Measurements from ENCODE around the gene IFNGR1.
"Not testable (repeated sequence)": the region's sequence is repeated elsewhere in the genome, so short reads cannot be mapped to it uniquely, and the experiment has no call there.

IFNGR1 gene

DNA sequence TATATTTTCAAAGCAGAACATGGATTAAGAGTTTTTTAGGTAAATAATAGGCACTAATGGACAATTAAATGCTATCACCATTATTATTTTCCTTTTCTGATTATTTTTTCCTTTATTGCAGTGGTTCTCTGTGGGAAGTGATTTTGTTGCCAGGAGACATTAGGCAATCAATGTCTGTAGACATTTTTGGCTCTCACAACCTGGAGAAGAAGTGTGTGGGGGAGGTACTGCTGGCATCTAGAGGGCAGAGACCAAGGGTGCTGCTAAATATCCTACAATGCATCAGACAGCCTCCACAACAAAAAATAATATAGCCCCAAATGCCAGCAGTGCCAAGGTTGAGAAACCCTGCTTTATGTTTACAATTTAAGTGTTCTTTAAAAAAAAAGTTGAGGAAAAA, 8.3 kb downstream of the IFNGR1 start:
- no peaks in the 10 kb centered on the region for H3K9me2 ChIP-seq (replicated peaks; ENCODE audit: insufficient read depth, low read length)
- no peaks in the 10 kb centered on the region for H3F3A ChIP-seq (ENCODE audit: insufficient read depth, low read length)
- H3K27ac ChIP-seq (ENCODE audit: low read length), result no peak overlapping the region
- no peak for DNase-seq
- H3K79me2 ChIP-seq (ENCODE audit: low read length), result peaks cover 19% of the 10 kb centered on the region; the same call in 1 of the 2 replicates
- H3K36me3 ChIP-seq (replicated peaks; ENCODE audit: insufficient read depth, low read length), result no peaks in the 10 kb centered on the region
- no peak overlapping the region for H2AFZ ChIP-seq (ENCODE audit: low read length)
- H3K27me3 ChIP-seq (replicated peaks; ENCODE audit: insufficient read depth, low read length), result no peaks in the 10 kb centered on the region
- TF ChIP-seq, protein P1, sequence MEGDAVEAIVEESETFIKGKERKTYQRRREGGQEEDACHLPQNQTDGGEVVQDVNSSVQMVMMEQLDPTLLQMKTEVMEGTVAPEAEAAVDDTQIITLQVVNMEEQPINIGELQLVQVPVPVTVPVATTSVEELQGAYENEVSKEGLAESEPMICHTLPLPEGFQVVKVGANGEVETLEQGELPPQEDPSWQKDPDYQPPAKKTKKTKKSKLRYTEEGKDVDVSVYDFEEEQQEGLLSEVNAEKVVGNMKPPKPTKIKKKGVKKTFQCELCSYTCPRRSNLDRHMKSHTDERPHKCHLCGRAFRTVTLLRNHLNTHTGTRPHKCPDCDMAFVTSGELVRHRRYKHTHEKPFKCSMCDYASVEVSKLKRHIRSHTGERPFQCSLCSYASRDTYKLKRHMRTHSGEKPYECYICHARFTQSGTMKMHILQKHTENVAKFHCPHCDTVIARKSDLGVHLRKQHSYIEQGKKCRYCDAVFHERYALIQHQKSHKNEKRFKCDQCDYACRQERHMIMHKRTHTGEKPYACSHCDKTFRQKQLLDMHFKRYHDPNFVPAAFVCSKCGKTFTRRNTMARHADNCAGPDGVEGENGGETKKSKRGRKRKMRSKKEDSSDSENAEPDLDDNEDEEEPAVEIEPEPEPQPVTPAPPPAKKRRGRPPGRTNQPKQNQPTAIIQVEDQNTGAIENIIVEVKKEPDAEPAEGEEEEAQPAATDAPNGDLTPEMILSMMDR (IDR thresholded peaks at IDR 0.05; ENCODE audit: low read length), result no peak
- no peak for TF ChIP-seq EZH2phosphoT487 (IDR thresholded peaks at IDR 0.05; ENCODE audit: low read length)
- no peak for TF ChIP-seq EZH2 (optimal IDR thresholded peaks at IDR 0.05; ENCODE audit: low read depth, low read length)
- no peaks in the 10 kb centered on the region for H3K9me3 ChIP-seq (replicated peaks; ENCODE audit: insufficient read depth, low read length)
- no peaks in the 10 kb centered on the region for H4K20me1 ChIP-seq (ENCODE audit: insufficient read depth, low read length)
- no peak overlapping the region for H3K4me3 ChIP-seq (ENCODE audit: low read length)
- H3K4me1 ChIP-seq (ENCODE audit: low read length), result no peaks in the 10 kb centered on the region
- H3K9ac ChIP-seq (ENCODE audit: low read length), result no peak overlapping the region
- H3K4me2 ChIP-seq (ENCODE audit: low read depth, low read length), result no peak overlapping the region

DNA sequence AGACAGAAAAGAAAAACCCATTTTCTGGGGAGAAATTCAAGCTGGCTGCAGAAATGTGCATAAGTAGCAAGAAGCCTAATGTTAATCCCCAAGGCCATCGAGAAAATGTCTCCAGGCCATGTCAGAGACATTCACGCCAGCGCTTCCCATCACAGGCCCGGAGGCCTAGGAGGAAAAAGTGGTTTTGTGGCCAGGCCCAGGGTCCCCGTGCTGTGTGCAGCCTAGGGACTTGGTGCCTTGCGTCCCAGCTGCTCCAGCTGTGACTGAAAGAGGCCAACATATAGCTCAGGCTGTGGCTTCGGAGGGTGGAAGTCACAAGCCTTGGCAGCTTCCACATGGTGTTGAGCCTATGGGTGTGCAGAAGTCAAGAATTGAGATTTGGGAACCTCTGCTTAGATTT, 10.9 kb downstream of the IFNGR1 start:
- no peaks in the 10 kb centered on the region for H3F3A ChIP-seq (ENCODE audit: insufficient read depth, low read length)
- H3K4me3 ChIP-seq (ENCODE audit: low read length), result no peak overlapping the region
- TF ChIP-seq EZH2 (optimal IDR thresholded peaks at IDR 0.05; ENCODE audit: low read depth, low read length) (no peak), EZH2phosphoT487 (IDR thresholded peaks at IDR 0.05; ENCODE audit: low read length) (no peak)
- TF ChIP-seq, protein P1 (IDR thresholded peaks at IDR 0.05; ENCODE audit: low read length), result no peak
- H3K4me1 ChIP-seq (ENCODE audit: low read length), result peaks cover 10% of the 10 kb centered on the region
- H3K27ac ChIP-seq (ENCODE audit: low read length), result no peak overlapping the region
- H4K20me1 ChIP-seq (ENCODE audit: insufficient read depth, low read length), result no peaks in the 10 kb centered on the region
- H3K27me3 ChIP-seq (replicated peaks; ENCODE audit: insufficient read depth, low read length), result no peaks in the 10 kb centered on the region
- H3K36me3 ChIP-seq (replicated peaks; ENCODE audit: insufficient read depth, low read length), result no peaks in the 10 kb centered on the region
- H3K4me2 ChIP-seq (ENCODE audit: low read depth, low read length), result no peak overlapping the region
- no peaks in the 10 kb centered on the region for H3K9me3 ChIP-seq (replicated peaks; ENCODE audit: insufficient read depth, low read length)
- no peak for DNase-seq
- no peaks in the 10 kb centered on the region for H3K9me2 ChIP-seq (replicated peaks; ENCODE audit: insufficient read depth, low read length)
- 0 out of 2 replicates have a peak, but pooled peaks cover 11% of the 10 kb centered on the region for H3K79me2 ChIP-seq (ENCODE audit: low read length)
- H2AFZ ChIP-seq (ENCODE audit: low read length), result no peak overlapping the region
- no peak overlapping the region for H3K9ac ChIP-seq (ENCODE audit: low read length)

DNA sequence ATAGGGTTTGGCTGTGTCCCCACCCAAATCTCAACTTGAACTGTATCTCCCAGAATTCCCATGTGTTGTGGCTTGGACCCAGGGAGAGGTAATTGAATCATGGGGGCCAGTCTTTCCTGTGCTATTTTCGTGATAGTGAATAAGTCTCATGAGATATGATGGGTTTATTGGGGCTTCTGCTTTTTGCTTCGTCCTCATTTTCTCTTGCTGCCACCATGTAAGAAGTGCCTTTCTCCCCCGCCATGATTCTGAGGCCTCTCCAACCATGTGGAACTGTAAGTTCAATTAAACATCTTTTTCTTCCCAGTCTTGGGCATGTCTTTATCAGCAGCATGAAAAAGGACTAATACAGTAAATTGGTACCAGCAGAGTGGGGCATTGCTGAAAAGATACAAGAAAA, 11.7 kb downstream of the IFNGR1 start:
- H3K4me2 ChIP-seq (ENCODE audit: low read depth, low read length); H3K9me2 ChIP-seq (replicated peaks; ENCODE audit: insufficient read depth, low read length); H3K27ac ChIP-seq (ENCODE audit: low read length); H3K9ac ChIP-seq (ENCODE audit: low read length); H2AFZ ChIP-seq (ENCODE audit: low read length); H3K27me3 ChIP-seq (replicated peaks; ENCODE audit: insufficient read depth, low read length); H3K4me3 ChIP-seq (ENCODE audit: low read length); H3K36me3 ChIP-seq (replicated peaks; ENCODE audit: insufficient read depth, low read length); H3K9me3 ChIP-seq (replicated peaks; ENCODE audit: insufficient read depth, low read length); DNase-seq; H3F3A ChIP-seq (ENCODE audit: insufficient read depth, low read length); H4K20me1 ChIP-seq (ENCODE audit: insufficient read depth, low read length); H3K79me2 ChIP-seq (ENCODE audit: low read length): not testable (repeated sequence)
- peaks cover 15% of the 10 kb centered on the region for H3K4me1 ChIP-seq (ENCODE audit: low read length)

DNA sequence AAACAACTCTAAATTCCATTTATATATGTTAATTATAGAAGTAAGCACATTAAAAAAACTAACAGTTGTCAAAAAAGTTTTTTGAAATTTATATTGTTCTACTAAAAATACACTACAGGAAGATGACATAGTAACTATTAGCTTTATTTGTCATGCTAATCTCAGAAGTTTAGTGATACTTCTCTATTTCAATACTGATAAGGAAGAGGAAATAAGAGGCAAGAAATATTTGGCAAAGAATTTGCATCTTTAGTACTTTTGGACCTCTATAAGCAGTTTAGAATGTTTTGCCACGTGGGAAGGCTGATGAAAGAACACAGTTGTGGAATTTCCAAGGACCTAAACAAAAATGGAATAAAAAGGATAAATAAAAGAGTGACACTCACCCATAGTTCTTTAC, 12.6 kb downstream of the IFNGR1 start:
- Histone ChIP-seq H3K79me2 (ENCODE audit: low read length) (0 out of 2 replicates have a peak, but pooled peaks cover 8% of the 10 kb centered on the region), H3K27ac (ENCODE audit: low read length) (no peak overlapping the region), H3K27me3 (replicated peaks; ENCODE audit: insufficient read depth, low read length) (no peaks in the 10 kb centered on the region), H3K9me2 (replicated peaks; ENCODE audit: insufficient read depth, low read length) (no peaks in the 10 kb centered on the region), H3F3A (ENCODE audit: insufficient read depth, low read length) (no peaks in the 10 kb centered on the region), H3K9me3 (replicated peaks; ENCODE audit: insufficient read depth, low read length) (no peaks in the 10 kb centered on the region), H3K36me3 (replicated peaks; ENCODE audit: insufficient read depth, low read length) (no peaks in the 10 kb centered on the region), H2AFZ (ENCODE audit: low read length) (no peak overlapping the region), H3K9ac (ENCODE audit: low read length) (no peak overlapping the region), H3K4me2 (ENCODE audit: low read depth, low read length) (no peak overlapping the region), H3K4me1 (ENCODE audit: low read length) (peaks cover 15% of the 10 kb centered on the region), H3K4me3 (ENCODE audit: low read length) (no peak overlapping the region), H4K20me1 (ENCODE audit: insufficient read depth, low read length) (no peaks in the 10 kb centered on the region)
- TF ChIP-seq, protein P1 (IDR thresholded peaks at IDR 0.05; ENCODE audit: low read length), result no peak
- TF ChIP-seq EZH2phosphoT487 (IDR thresholded peaks at IDR 0.05; ENCODE audit: low read length) (no peak), EZH2 (optimal IDR thresholded peaks at IDR 0.05; ENCODE audit: low read depth, low read length) (no peak)
- DNase-seq, result no peak
